Epithelial cell of esophagus (primary cell): ENCODE results near the gene IPCEF1.

Experiments
- DNase-seq: peaks from one replicate; pipeline ENCODE4 v3.0.0; 2010; ENCODE audit warnings: low read depth
- H3K4me3 ChIP-seq: 2 replicates; pipeline ENCODE4 v1.5.1; 2011; ENCODE audit warnings: mild to moderate bottlenecking, low read length, control low read depth
- CTCF ChIP-seq: IDR thresholded peaks from 2 replicates; pipeline ENCODE4 v1.5.1; 2011; ENCODE audit warnings: low read depth, mild to moderate bottlenecking, low read length, control low read depth, inconsistent platforms; ENCODE audit not compliant: insufficient read depth; ENCODE audit errors: missing control alignments

Gene IPCEF1

GRCh38 chr6:154354265-154354777, 2.3 kb downstream of the IPCEF1 start:
- no peak overlapping the region for H3K4me3 ChIP-seq
- TF ChIP-seq CTCF = no peak
- DNase-seq = no peak

- no peak overlapping the region for H3K4me3 ChIP-seq
- no peak for TF ChIP-seq CTCF
- no peak for DNase-seq
Observed at GRCh38 chr6:154353626-154354025, 3.0 kb downstream of the IPCEF1 start.

- no peak for DNase-seq
- H3K4me3 ChIP-seq = no peak overlapping the region
- no peak for TF ChIP-seq CTCF
Observed at GRCh38 chr6:154352898-154353585, 3.6 kb downstream of the IPCEF1 start.

DNA sequence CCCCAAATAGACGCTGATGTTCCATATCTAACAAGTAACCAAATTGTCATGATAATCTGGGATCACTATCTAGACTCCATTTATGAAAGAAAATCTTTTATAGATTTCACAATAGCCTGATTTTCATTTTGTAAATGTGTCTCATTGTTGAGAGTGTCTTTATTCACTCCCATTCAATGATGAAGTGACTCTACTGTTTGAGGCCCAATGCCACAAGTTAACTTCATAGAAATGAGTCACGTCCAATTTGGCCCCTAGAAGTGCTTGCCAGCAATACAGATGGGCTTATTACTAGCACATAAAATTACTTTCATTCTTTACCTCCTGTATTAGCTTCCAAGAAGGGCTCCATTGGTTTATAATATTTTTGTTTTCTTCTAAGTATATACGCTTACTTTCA, 6.3 kb downstream of the IPCEF1 start:
- no peak overlapping the region for H3K4me3 ChIP-seq
- no peak for DNase-seq
- TF ChIP-seq CTCF = no peak

GRCh38 chr6:154347981-154348380, 8.6 kb downstream of the IPCEF1 start:
- no peak for TF ChIP-seq CTCF
- no peak for DNase-seq
- H3K4me3 ChIP-seq = no peak overlapping the region

GRCh38 chr6:154345811-154346210, 10.8 kb downstream of the IPCEF1 start:
- no peak for TF ChIP-seq CTCF
- H3K4me3 ChIP-seq = no peak overlapping the region
- no peak for DNase-seq
